ENCODE data around the gene CLINT1.

- TF ChIP-seq CTCF (conservative IDR thresholded peaks at IDR 0.05; ENCODE audit: low read depth in 2 of 2), result no peak
- TF ChIP-seq POLR2AphosphoS5 (IDR thresholded peaks at IDR 0.05; ENCODE audit: low read depth), result no peak
- no peak for TF ChIP-seq ETS1 (IDR thresholded peaks at IDR 0.05)
- TF ChIP-seq REST (IDR thresholded peaks at IDR 0.05; ENCODE audit: unreplicated experiment), result no peak
- TF ChIP-seq JUNB (IDR thresholded peaks at IDR 0.05; ENCODE audit: unreplicated experiment), result no peak
- no peak for TF ChIP-seq EZH2 (IDR thresholded peaks at IDR 0.05; ENCODE audit: low read depth, unreplicated experiment)
- TF ChIP-seq EZH2phosphoT487 (IDR thresholded peaks at IDR 0.05; ENCODE audit: unreplicated experiment), result no peak
- TF ChIP-seq ZNF114 (CRISPR knock-in tag; IDR thresholded peaks at IDR 0.05), result no peak
- TF ChIP-seq CREB1 (CRISPR knock-in tag; IDR thresholded peaks at IDR 0.05; ENCODE audit: low read depth), result no peak
- TF ChIP-seq STAT1 (IDR thresholded peaks at IDR 0.05; ENCODE audit: unreplicated experiment), result no peak
These were observed 43.6 kb upstream of the CLINT1 start for GRCh38 chr5:157902449-157903116.
